Stimulated activated memory B cell treated with anti-CD40 and anti-IgM and Interleukin-4, amounts not matched to agents 10 μg/mL and 1 μg/mL and 100 μg/mL, for 72 hours (primary cell): ENCODE results near the gene EFNB2.

ENCODE experiments used
- ATAC-seq: fragments of 150-1000 bp; cut with Tn5 transposase; 2 replicates; pipeline ENCODE4 v1.10.0; 2021
- H3K27ac Mint-ChIP-seq: one replicate; pipeline ENCODE4 v1.8.0; 2022; ENCODE audit warnings: mild to moderate bottlenecking, mixed read lengths
- H3K27me3 Mint-ChIP-seq: one replicate; pipeline ENCODE4 v1.8.0; 2022; ENCODE audit warnings: mixed read lengths
- H3K36me3 Mint-ChIP-seq: one replicate; pipeline ENCODE4 v1.8.0; 2022; ENCODE audit warnings: mixed read lengths
- H3K4me1 Mint-ChIP-seq: one replicate; pipeline ENCODE4 v1.8.0; 2022; ENCODE audit warnings: mixed read lengths
- H3K4me3 Mint-ChIP-seq: one replicate; pipeline ENCODE4 v1.8.0; 2022; ENCODE audit warnings: mild to moderate bottlenecking, moderate library complexity, mixed read lengths
- H3K9me3 Mint-ChIP-seq: one replicate; pipeline ENCODE4 v1.8.0; 2022; ENCODE audit warnings: mixed read lengths

Gene EFNB2

DNA sequence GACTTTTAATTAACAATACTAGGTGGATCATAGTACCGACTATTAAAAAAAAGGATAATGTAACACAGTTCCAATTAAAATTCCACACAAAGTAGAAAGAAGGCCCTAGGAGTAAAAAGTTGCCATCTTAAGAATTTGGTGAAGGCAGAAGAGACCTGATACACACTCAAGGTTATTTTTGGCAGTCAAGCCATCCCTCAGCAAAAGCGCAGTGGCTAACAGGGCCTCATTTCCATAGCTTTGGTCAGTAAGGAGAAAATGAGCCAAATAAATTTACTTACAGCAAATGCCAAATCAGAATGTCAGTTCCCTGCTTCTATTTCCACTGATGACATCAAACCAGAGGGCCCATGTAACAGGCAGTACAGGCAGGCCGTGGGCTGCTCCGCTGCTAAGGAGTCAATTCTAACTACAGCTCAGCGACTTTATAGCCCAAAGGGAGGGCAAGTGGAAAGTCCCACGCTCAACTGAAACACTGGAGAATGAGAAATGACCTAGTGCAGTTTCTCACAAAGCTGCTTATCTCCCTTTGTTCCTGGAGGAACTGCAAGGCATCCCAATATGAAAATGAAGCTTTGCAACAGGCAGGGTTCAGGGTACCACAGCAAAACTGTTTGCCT is 26.2 kb upstream of the EFNB2 start:
- peak; percentile 96 for ATAC-seq
- H3K4me1 Mint-ChIP-seq, result peaks cover 74% of the 10 kb centered on the region
- peak overlapping the region; percentile 74 for H3K27ac Mint-ChIP-seq
- peaks cover 36% of the 10 kb centered on the region for H3K36me3 Mint-ChIP-seq
- H3K4me3 Mint-ChIP-seq, result peak overlapping the region; percentile 23
- no peaks in the 10 kb centered on the region for H3K9me3 Mint-ChIP-seq
- no peaks in the 10 kb centered on the region for H3K27me3 Mint-ChIP-seq

DNA sequence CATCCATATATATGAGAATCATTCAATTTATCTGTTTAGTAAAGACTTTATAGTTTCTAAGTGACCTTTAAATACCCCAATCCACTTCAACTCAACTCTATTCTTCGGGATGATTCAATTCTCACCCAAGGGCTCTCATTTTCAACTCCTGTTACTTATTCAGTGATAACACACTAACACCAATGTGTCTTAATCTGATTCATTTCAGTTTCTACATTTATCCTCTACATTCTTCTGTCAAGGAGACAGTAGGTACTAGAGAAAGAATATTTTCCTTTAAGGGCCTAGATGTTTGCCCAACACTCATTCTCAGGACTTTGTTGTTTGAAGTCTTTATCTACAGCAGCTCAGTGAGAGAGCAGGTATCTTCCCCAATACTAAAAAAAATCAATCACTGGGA is 25.4 kb upstream of the EFNB2 start:
- H3K4me1 Mint-ChIP-seq, result peaks cover 69% of the 10 kb centered on the region
- H3K27ac Mint-ChIP-seq, result peak overlapping the region; percentile 74
- peaks cover 45% of the 10 kb centered on the region for H3K36me3 Mint-ChIP-seq
- H3K27me3 Mint-ChIP-seq, result no peaks in the 10 kb centered on the region
- ATAC-seq, result no peak
- H3K9me3 Mint-ChIP-seq, result no peaks in the 10 kb centered on the region
- H3K4me3 Mint-ChIP-seq, result peak overlapping the region; percentile 41

DNA sequence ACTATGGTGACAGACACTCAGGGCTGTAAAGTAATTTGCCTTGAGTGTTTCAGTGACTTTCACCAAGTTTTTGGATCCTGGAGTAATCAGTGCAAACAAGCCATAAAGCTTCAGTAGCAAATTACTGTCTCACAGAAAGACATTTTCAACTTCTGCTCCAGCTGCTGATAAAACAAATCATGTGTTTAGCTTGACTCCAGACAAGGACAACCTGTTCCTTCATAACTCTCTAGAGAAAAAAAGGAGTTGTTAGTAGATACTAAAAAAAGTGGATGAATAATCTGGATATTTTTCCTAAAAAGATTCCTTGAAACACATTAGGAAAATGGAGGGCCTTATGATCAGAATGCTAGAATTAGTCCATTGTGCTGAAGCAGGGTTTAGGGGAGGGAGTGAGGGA is 23.1 kb upstream of the EFNB2 start:
- Mint-ChIP-seq H3K9me3 (no peaks in the 10 kb centered on the region), H3K27ac (no peak overlapping the region), H3K4me3 (no peak overlapping the region), H3K4me1 (peaks cover 61% of the 10 kb centered on the region), H3K27me3 (no peaks in the 10 kb centered on the region), H3K36me3 (peaks cover 56% of the 10 kb centered on the region)
- ATAC-seq, result no peak

DNA sequence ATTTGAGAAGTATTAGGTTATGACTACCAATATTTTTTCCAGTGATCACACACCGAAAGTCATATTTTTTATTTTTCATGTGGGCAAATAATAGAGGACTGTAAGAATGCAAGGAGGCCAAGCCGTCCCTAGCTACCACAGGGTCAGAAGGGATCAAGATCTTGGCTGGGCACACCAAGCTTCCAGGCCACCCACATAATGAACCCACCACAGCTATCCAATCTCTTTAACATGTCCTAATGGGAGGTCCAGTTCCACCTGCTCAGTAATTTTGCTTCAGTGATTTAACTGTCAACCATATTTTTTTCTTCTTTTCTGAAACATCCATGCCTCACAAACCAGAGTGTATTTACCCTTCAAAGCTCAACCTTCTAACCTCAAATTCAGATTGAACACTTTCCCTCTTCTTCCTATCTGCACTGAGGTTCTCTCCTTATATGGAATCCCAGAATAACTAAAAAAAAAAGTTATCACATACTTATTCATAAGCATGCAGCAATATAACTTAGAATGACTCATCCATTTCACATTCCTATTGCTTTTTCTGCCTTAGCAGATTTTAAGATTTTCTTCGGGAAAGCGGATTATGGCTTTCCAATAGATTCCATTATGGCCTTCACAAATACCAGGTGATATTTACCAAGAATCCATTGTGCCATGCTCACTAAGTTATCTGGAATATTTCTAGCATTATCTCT is 20.3 kb upstream of the EFNB2 start:
- Mint-ChIP-seq H3K9me3 (no peaks in the 10 kb centered on the region), H3K4me3 (no peak overlapping the region), H3K4me1 (peaks cover 48% of the 10 kb centered on the region), H3K36me3 (peaks cover 73% of the 10 kb centered on the region), H3K27ac (no peak overlapping the region), H3K27me3 (no peaks in the 10 kb centered on the region)
- no peak for ATAC-seq

DNA sequence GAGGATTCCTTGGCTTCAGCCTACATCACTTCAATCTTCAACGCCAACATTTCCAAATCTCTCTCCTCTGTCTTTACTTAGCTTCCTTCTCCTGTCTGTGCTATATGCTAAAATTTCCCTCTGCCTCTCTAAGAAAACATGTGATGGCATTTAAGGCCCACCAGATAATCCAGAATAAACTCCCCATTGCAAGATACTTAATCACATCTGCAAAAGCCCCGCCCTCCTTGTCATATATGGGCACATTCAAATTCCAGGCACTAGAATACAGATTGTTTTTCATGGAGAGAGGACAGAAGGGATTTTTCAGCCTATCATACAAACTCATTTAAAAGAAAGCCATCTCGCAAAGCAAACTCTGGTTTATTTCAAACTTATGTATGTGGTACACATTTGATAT is 16.3 kb upstream of the EFNB2 start:
- no peak for ATAC-seq
- Mint-ChIP-seq H3K4me1 (peaks cover 50% of the 10 kb centered on the region), H3K4me3 (no peak overlapping the region), H3K27me3 (no peaks in the 10 kb centered on the region), H3K27ac (no peak overlapping the region), H3K36me3 (peaks cover 66% of the 10 kb centered on the region), H3K9me3 (no peaks in the 10 kb centered on the region)

DNA sequence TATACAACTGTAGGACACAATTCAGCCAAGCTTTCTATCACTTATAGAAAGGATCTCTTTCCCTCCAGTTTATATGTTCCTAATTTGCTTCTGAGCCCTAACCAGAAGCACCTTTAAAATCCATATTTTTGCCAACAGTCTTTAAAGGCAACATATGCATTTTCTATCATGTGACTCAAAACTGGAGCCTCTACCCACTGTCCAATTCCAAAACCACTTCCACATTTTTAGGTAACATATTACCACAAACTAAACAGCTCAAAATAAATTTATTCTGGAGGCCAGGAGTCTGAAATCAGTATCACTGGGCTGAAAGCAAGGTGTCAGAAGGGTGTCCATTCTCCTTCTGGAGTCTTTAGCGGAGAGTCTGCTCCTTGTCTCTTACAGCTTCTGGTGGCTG is 15.9 kb upstream of the EFNB2 start:
- Mint-ChIP-seq H3K4me3 (no peak overlapping the region), H3K27me3 (no peaks in the 10 kb centered on the region), H3K9me3 (no peaks in the 10 kb centered on the region), H3K27ac (no peak overlapping the region), H3K36me3 (peaks cover 62% of the 10 kb centered on the region), H3K4me1 (peaks cover 50% of the 10 kb centered on the region)
- no peak for ATAC-seq

DNA sequence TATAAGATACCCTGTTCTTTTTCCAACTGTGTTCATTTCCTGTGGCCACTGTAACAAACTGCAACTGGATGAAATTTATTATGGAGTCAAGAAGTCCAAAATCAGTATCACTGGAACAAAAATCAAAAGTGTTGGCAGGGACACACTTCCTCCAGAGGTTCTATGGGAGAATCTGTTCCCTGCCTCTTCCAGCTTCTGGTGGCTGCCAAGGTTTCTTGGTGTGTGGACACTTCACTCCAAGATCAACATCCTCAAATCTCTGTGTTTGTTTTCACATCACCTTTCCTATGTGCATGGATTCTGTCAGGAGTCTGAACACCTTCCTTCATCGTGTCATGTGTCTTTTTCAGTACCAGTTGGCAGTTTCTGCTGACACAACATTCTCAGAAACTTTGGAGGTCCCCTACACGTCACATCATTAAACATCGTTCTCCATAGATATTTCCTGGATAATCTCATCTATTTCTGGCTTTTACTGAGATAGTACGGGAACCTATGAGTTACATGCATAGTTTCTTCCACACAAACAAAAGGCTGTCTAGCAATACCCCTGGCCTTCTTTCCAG is 15.2 kb upstream of the EFNB2 start:
- Mint-ChIP-seq H3K27ac (no peak overlapping the region), H3K4me1 (peaks cover 44% of the 10 kb centered on the region), H3K27me3 (no peaks in the 10 kb centered on the region), H3K4me3 (no peak overlapping the region), H3K9me3 (no peaks in the 10 kb centered on the region), H3K36me3 (peaks cover 55% of the 10 kb centered on the region)
- ATAC-seq, result no peak

DNA sequence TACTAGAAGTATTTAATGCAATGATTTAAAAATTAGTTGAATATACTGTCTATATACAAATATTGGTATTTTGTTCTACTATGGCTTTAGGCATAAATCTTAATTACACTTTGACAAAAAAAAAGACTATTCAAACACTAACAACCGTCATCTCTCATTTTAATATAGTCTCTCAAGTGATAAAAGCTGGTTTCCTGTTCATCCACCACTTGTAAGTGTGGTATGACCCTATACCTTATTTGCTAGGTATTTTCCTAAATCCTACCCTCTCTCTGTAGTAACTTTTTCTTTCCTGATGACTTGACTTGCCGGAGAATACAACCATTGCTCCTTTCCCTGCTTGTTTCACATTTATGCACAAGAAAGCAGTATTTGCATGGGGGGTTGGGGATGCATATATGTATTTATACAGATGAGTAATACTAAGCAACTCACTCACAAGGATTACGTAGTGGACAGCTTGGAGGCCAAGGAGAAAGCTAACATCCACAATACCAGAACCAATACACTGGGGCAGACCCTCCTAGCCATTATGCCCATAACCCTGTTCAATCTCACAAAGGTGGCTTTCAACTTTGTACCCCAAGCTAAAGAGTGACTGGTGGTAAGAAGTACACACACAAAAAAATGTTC is 12.7 kb upstream of the EFNB2 start:
- H3K4me3 Mint-ChIP-seq, result no peak overlapping the region
- H3K27me3 Mint-ChIP-seq, result no peaks in the 10 kb centered on the region
- peaks cover 36% of the 10 kb centered on the region for H3K4me1 Mint-ChIP-seq
- no peak overlapping the region for H3K27ac Mint-ChIP-seq
- no peak for ATAC-seq
- no peaks in the 10 kb centered on the region for H3K9me3 Mint-ChIP-seq
- peaks cover 36% of the 10 kb centered on the region for H3K36me3 Mint-ChIP-seq

DNA sequence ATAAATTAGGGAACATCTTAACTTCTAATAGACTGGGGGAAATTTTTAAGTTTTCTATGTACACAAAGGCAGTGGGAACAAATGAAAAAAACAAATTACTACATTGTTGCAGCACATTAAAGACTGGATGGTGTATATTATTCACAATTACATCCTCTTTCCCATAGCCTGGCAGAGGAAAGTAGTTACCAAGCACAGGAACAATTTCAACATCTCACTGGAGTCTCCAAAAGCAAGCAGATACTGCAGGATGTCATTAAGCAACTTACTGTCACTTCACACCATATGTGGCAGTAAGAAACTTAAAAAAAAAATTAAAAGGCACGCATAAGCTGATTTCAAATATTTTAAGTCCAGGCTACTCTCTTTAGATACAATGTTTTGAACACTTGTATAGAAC is 6.4 kb upstream of the EFNB2 start:
- H3K36me3 Mint-ChIP-seq, result peaks cover 15% of the 10 kb centered on the region
- H3K4me1 Mint-ChIP-seq, result peaks cover 6% of the 10 kb centered on the region
- H3K27ac Mint-ChIP-seq, result no peak overlapping the region
- ATAC-seq, result no peak
- H3K9me3 Mint-ChIP-seq, result no peaks in the 10 kb centered on the region
- H3K27me3 Mint-ChIP-seq, result no peaks in the 10 kb centered on the region
- H3K4me3 Mint-ChIP-seq, result no peak overlapping the region

DNA sequence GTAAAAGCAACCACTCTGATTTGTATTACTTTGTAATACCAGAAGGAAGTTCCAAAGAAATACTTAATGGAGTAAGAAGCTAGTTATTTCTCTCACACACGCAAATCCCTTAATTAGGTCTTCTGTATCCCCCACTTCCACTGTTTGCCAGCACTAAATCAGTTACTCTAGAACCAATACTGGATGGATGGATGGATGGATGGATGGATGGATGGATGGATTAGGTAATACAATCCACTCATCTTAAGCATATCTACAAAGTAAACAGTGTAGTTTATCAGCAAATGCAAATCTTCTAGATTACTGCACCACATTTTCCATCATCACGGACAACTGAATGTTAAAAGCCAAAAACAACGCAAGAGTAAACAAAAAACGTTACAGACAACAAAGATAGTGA is 5.2 kb upstream of the EFNB2 start:
- no peak overlapping the region for H3K27ac Mint-ChIP-seq

DNA sequence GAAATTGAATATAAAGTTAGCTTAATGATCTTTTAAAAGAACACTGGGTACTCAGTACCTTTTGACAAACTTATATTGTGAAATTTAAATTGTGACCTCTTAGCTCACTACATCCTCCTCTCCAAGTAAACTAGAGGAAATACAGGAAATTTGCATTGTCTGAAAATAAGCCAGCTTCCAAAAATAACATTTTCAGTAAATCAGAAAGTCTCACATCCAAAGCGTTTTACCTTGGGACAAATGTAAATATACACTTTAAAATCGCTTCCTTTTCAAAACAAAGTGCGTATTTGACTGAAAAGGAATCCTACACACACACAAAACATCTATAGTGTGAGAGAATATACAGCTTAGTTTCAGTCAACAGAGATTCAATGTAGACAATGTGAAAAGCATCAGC is 2.1 kb upstream of the EFNB2 start:
- Mint-ChIP-seq H3K4me3 (no peak overlapping the region), H3K27ac (no peak overlapping the region), H3K36me3 (peaks cover 10% of the 10 kb centered on the region), H3K9me3 (no peaks in the 10 kb centered on the region), H3K4me1 (peaks cover 20% of the 10 kb centered on the region), H3K27me3 (peaks cover 16% of the 10 kb centered on the region)
- ATAC-seq, result no peak

More for the DNA sequence above, 5.2 kb upstream of the EFNB2 start:
- Mint-ChIP-seq H3K4me3 (no peak overlapping the region), H3K4me1 (peaks cover 11% of the 10 kb centered on the region), H3K27me3 (no peaks in the 10 kb centered on the region), H3K36me3 (peaks cover 14% of the 10 kb centered on the region), H3K9me3 (no peaks in the 10 kb centered on the region)
- no peak for ATAC-seq

DNA sequence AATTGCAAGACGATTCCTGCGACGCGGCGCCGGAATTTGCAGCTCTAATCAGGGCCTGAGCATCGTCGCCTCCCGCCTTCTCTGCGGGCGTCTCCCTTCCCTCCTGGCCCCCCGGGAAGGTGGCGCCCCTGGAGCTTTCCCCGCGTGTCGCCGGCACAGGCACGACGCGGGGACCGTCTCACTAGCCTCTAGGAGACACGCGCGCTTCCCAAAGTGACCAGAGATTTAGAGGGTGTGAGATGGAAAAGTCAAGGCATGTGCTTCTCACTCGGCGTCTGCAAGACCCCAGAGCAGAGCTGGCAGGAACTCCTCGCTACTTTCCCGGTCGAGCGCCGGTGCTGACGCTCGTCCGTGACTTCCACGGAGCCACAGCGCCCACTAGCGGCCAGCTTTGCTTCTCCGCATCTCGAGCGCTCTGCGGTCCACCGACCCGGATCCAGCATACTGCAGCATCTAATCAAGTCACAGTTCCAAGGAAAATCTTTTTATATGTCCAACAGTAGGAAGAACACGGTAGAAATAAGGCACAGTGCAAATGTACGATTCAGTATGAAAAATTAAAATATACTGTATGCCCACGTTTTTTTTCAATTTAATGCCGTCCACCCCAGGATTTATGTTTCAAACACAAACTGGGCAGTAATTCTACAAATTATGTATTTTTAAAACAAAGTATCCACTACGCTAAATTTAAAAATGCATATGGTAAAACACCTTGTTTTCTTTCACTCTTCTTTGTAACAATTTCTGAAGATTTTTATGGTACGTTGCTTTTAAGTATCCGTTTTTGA is 977 bp upstream of the EFNB2 start:
- H3K9me3 Mint-ChIP-seq, result no peaks in the 10 kb centered on the region
- H3K27ac Mint-ChIP-seq, result peak overlapping the region; percentile 38
- ATAC-seq, result peak; percentile 61
- peaks cover 21% of the 10 kb centered on the region for H3K4me1 Mint-ChIP-seq
- H3K27me3 Mint-ChIP-seq, result peaks cover 26% of the 10 kb centered on the region
- H3K36me3 Mint-ChIP-seq, result peaks cover 10% of the 10 kb centered on the region
- peak overlapping the region; percentile 85 for H3K4me3 Mint-ChIP-seq

DNA sequence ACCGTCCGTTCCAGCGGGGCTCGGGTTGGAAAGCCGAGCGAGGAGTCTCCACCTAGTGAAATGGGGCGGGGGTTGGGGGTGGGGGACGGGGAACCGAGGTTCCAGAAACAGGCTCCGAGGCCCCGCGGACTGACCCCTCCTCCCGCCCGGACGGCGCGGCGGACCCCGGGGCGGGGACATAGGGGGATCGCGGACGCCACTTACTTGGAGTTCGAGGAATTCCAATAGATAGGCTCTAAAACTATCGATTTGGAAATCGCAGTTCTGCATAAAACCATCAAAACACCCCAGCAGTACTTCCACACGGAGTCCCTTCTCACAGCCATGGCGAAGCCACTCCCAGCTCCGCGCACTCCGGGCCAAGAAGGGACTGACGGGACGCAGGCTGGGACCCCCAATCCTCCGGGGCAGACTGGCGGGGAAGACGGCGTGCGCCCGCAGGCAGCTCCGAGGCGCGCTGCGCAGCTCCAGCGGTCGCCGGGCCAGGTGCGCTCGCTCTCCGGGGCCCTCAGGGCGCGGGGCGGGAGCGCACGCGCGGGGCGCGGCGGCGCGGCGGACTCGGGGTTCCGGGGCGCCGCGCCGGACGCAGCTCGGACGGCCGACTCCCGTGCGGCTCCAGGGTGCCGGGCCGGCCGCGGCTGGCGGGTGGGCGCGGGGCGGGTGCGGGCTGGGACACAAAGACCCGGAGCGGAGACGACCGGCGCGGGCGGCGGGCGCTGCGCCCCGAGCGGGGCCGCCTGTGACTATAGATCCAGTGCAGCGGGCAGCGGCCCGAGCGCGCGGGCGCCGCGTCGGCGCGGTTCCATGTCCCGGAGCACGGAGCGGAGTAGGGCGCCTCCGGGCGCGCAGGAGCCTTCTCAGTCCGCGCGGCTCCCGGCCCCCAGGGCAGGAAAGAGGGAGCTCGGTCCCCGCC is 567 bp downstream of the EFNB2 start:
- peaks cover 21% of the 10 kb centered on the region for H3K4me1 Mint-ChIP-seq
- H3K4me3 Mint-ChIP-seq, result peak overlapping the region; percentile 81
- ATAC-seq, result no peak
- no peaks in the 10 kb centered on the region for H3K9me3 Mint-ChIP-seq
- no peak overlapping the region for H3K27ac Mint-ChIP-seq
- H3K27me3 Mint-ChIP-seq, result peaks cover 33% of the 10 kb centered on the region
- H3K36me3 Mint-ChIP-seq, result no peaks in the 10 kb centered on the region

DNA sequence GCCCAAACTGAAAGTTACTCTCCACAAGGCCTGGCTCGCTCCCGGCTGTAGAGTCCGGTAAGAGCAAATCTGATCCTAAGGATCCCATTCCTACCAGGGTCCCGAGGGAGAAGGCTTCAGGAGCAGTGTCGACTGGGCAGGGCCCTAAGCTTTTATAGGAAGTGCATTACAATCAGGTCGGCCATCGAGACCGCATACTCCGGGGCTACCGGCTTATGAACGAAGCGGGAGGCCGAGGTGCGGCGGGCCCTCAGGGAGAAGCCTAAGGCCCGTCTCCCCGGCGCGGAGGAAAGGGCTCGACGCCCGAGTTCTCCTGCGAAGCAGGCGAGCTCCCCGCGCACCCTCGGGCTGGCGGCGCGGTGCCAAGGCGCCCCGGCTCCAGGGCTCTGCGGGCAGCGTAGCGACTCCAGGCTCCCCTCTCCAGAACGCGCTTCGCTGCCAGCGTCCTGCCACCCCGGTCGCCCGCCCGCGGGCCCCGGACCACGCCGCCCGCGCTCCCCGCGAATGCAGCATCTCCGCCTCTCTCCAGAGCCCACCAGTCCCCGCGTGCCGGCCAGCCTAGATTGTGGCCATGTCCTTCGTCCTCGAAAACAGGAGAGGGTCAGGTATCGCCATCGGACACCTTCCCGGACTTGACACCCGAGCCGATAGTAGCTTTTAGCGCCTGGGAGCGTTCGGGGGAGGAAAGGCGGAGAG is 1.4 kb downstream of the EFNB2 start:
- H3K4me3 Mint-ChIP-seq, result peak overlapping the region; percentile 66
- H3K27ac Mint-ChIP-seq, result no peak overlapping the region
- peaks cover 41% of the 10 kb centered on the region for H3K27me3 Mint-ChIP-seq
- no peaks in the 10 kb centered on the region for H3K36me3 Mint-ChIP-seq
- no peak for ATAC-seq
- peaks cover 21% of the 10 kb centered on the region for H3K4me1 Mint-ChIP-seq
- H3K9me3 Mint-ChIP-seq, result no peaks in the 10 kb centered on the region
